Spleen (tissue), 7 donors: ENCODE data around the gene CDH13.

Source experiments
- POLR2A ChIP-seq, 3 donors: fragments of 450-650 bp; IDR thresholded peaks; one replicate each; pipeline ENCODE4 v1.5.1; 2017; ENCODE audit warnings: antibody characterized with exemption in 3 of 3, mild to moderate bottlenecking in 1 of 3
- TF ChIP-seq, protein P1 (sequence below), 11 experiments: fragments of 200-600 bp in 7 of 11; fragments of 450-650 bp in 4 of 11; sonication (generic) in 4 of 11; IDR thresholded peaks in 8 of 11; conservative IDR thresholded peaks in 3 of 11; 1 replicate in 7 of 11; 2 replicates in 4 of 11; pipeline versions ENCODE4 v1.4.0 to v1.8.0; 2016 to 2021; ENCODE audit warnings: antibody characterized with exemption in 11 of 11, inconsistent platforms in 4 of 11, mild to moderate bottlenecking in 1 of 11
- donor health status: DM: no; HTN: no; CAD: no; lungs with moderate emphysema.
- donor health status: DM: no; HTN: no; CAD: no.
- donor health status: DM: no; HTN: no; CAD: no.

DNA sequence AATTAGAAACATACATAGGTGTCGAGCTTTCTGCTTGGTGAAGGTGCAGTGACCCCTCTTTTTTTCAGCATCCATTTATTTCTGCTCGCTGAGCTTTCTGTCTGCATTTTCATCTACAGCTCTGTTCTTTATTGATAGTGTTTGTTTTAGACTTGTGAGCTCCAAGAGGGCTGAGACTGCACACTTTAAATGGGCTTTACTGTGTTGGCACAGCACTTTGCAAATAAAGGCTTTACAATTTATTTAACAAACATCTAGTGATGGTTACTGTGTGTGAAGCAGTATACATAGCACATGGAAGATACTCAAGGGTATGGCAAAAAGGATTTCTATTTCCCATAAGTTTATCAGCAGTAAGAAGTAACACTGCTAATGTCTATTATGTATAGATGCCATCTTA lies 617.3 kb downstream of the CDH13 start:
- TF ChIP-seq, protein P1, sequence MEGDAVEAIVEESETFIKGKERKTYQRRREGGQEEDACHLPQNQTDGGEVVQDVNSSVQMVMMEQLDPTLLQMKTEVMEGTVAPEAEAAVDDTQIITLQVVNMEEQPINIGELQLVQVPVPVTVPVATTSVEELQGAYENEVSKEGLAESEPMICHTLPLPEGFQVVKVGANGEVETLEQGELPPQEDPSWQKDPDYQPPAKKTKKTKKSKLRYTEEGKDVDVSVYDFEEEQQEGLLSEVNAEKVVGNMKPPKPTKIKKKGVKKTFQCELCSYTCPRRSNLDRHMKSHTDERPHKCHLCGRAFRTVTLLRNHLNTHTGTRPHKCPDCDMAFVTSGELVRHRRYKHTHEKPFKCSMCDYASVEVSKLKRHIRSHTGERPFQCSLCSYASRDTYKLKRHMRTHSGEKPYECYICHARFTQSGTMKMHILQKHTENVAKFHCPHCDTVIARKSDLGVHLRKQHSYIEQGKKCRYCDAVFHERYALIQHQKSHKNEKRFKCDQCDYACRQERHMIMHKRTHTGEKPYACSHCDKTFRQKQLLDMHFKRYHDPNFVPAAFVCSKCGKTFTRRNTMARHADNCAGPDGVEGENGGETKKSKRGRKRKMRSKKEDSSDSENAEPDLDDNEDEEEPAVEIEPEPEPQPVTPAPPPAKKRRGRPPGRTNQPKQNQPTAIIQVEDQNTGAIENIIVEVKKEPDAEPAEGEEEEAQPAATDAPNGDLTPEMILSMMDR (IDR thresholded peaks at IDR 0.05 in 8 of 11, conservative IDR thresholded peaks at IDR 0.05 in 3 of 11), result no peak
- TF ChIP-seq POLR2A (IDR thresholded peaks at IDR 0.05), result no peak
